IMR-90 (cell line): ENCODE measurements around the gene BDKRB1. TPM values are rescaled to one million over a fixed set of nuclear protein-coding genes. Genes with fewer than 3 reads are reported as not detected.

ENCODE experiments used
- ATAC-seq: fragments of 200-7000 bp; cut with Tn5 transposase; 2 replicates; pipeline ENCODE4 v1.9.1; 2020; ENCODE audit warnings: low read depth, mild to moderate bottlenecking, moderate library complexity
- BruUV-seq: library from RNA; stranded (reverse); fragments of 400-500 nt; replicated peaks from 2 replicates; lab custom pipeline; 2021; lab: Mats Ljungman, UMichigan
- CTCF ChIA-PET: fragments of 300-600 bp; formaldehyde crosslinking; extraction: SDS; loops from one replicate; lab custom pipeline; 2021; ENCODE audit warnings: antibody characterized with exemption; lab: Yijun Ruan, JAX
- POLR2A ChIA-PET: fragments of 300-600 bp; sonication (Branson Sonifier 250); formaldehyde crosslinking; loops from one replicate; lab custom pipeline; 2022; ENCODE audit warnings: antibody characterized with exemption; ENCODE audit not compliant: unreplicated experiment; lab: Charles Lee
- DNase-seq: peaks from one replicate; pipeline ENCODE4 v3.0.0; 2013
- H2AFZ ChIP-seq: replicated peaks from 2 replicates; pipeline ENCODE3; 2013; ENCODE audit warnings: low read length, mild to moderate bottlenecking; ENCODE audit not compliant: poor library complexity
- H2AK5ac ChIP-seq: 2 replicates; pipeline ENCODE4 v1.6.1; 2013; ENCODE audit warnings: low read depth, low read length, inconsistent platforms
- H2AK9ac ChIP-seq: replicated peaks from 2 replicates; pipeline ENCODE3; 2013; ENCODE audit warnings: mild to moderate bottlenecking, low read depth, low read length, moderate library complexity; ENCODE audit not compliant: poor library complexity
- H2BK120ac ChIP-seq: 2 replicates; pipeline ENCODE4 v1.6.1; 2013; ENCODE audit warnings: low read depth, low read length, inconsistent platforms
- H2BK15ac ChIP-seq: 3 replicates; pipeline ENCODE4 v1.6.1; 2013; ENCODE audit warnings: low read depth, low read length, inconsistent platforms
- H2BK20ac ChIP-seq: 2 replicates; pipeline ENCODE4 v1.6.1; 2013; ENCODE audit warnings: low read depth, mild to moderate bottlenecking, inconsistent platforms, low read length, moderate library complexity
- H2BK5ac ChIP-seq: 2 replicates; pipeline ENCODE4 v1.6.1; 2013; ENCODE audit warnings: mild to moderate bottlenecking, low read depth, low read length, inconsistent platforms; ENCODE audit not compliant: poor library complexity, severe bottlenecking
- H3K14ac ChIP-seq: replicated peaks from 2 replicates; pipeline ENCODE4 v1.6.1; 2013; ENCODE audit warnings: low read depth, low read length, inconsistent platforms
- H3K18ac ChIP-seq: 2 replicates; pipeline ENCODE4 v1.6.1; 2013; ENCODE audit warnings: low read depth, low read length, control low read depth
- H3K23ac ChIP-seq: 2 replicates; pipeline ENCODE4 v1.6.1; 2013; ENCODE audit warnings: low read depth, low read length, inconsistent platforms
- H3K27ac ChIP-seq: 2 replicates; pipeline ENCODE4 v1.5.1; 2013; ENCODE audit warnings: mild to moderate bottlenecking, control low read depth, low read length; ENCODE audit not compliant: insufficient read depth
- H3K27me3 ChIP-seq: 2 replicates; pipeline ENCODE4 v1.6.1; 2013; ENCODE audit warnings: low read length; ENCODE audit not compliant: control insufficient read depth, insufficient read depth
- H3K36me3 ChIP-seq: 2 replicates; pipeline ENCODE4 v1.6.1; 2013; ENCODE audit warnings: low read length, mixed read lengths; ENCODE audit not compliant: control insufficient read depth, insufficient read depth
- H3K4ac ChIP-seq: 2 replicates; pipeline ENCODE4 v1.6.1; 2013; ENCODE audit warnings: low read depth, low read length, inconsistent platforms
- H3K4me1 ChIP-seq: 2 replicates; pipeline ENCODE4 v1.6.1; 2013; ENCODE audit warnings: low read length, mixed read lengths; ENCODE audit not compliant: control insufficient read depth, insufficient read depth
- H3K4me2 ChIP-seq: 2 replicates; pipeline ENCODE4 v1.6.1; 2013; ENCODE audit warnings: low read depth, mild to moderate bottlenecking, control low read depth, low read length, moderate library complexity
- H3K4me3 ChIP-seq: 2 replicates; pipeline ENCODE4 v1.5.1; 2013; ENCODE audit warnings: low read depth, mild to moderate bottlenecking, control low read depth, low read length, moderate library complexity; ENCODE audit not compliant: insufficient read depth
- H3K56ac ChIP-seq: 2 replicates; pipeline ENCODE4 v1.6.1; 2013; ENCODE audit warnings: low read length, inconsistent platforms; ENCODE audit not compliant: insufficient read depth; ENCODE audit errors: extremely low read depth
- H3K79me1 ChIP-seq, 2 experiments: 2 replicates each; pipeline ENCODE4 v1.6.1; 2013; ENCODE audit warnings: low read length in 2 of 2, inconsistent platforms in 1 of 2, low read depth in 1 of 2
- H3K9ac ChIP-seq: 2 replicates; pipeline ENCODE4 v1.6.1; 2013; ENCODE audit warnings: low read depth, low read length, control low read depth
- H3K9me1 ChIP-seq: 2 replicates; pipeline ENCODE4 v1.6.1; 2013; ENCODE audit warnings: low read length, inconsistent platforms; ENCODE audit not compliant: insufficient read depth
- H3K9me3 ChIP-seq: 2 replicates; pipeline ENCODE4 v1.6.1; 2013; ENCODE audit warnings: low read length; ENCODE audit not compliant: control insufficient read depth, insufficient read depth
- H4K20me1 ChIP-seq: 2 replicates; pipeline ENCODE4 v1.6.1; 2013; ENCODE audit warnings: low read length, inconsistent platforms; ENCODE audit not compliant: insufficient read depth
- H4K5ac ChIP-seq: 2 replicates; pipeline ENCODE4 v1.6.1; 2013; ENCODE audit warnings: mild to moderate bottlenecking, low read depth, low read length, control low read depth
- H4K8ac ChIP-seq, 2 experiments: 2 replicates each; pipeline ENCODE4 v1.6.1; 2013; ENCODE audit warnings: low read depth in 2 of 2, low read length in 2 of 2, control low read depth in 1 of 2, inconsistent platforms in 1 of 2
- H4K91ac ChIP-seq: 2 replicates; pipeline ENCODE4 v1.6.1; 2013; ENCODE audit warnings: low read depth, low read length, inconsistent platforms; ENCODE audit not compliant: insufficient read depth
- CEBPB ChIP-seq: IDR thresholded peaks from 2 replicates; pipeline ENCODE4 v1.6.1; 2012; ENCODE audit warnings: low read depth, low read length, improper control_type of control experiment
- MAZ ChIP-seq: IDR thresholded peaks from 2 replicates; pipeline ENCODE4 v1.6.1; 2012; ENCODE audit warnings: low read depth, mild to moderate bottlenecking, low read length, improper control_type of control experiment, moderate library complexity, borderline replicate concordance
- POLR2A ChIP-seq: IDR thresholded peaks from 2 replicates; pipeline ENCODE4 v1.6.1; 2012; ENCODE audit warnings: mild to moderate bottlenecking, low read depth, low read length
- WGBS, 2 experiments: methylation state at CpG; one replicate each; pipeline versions ENCODE4 v1.1.5 to v1.1.7; 2013; ENCODE audit warnings: missing lambda C conversion rate in 2 of 2; ENCODE audit not compliant: insufficient read length in 1 of 2; ENCODE audit errors: extremely low coverage in 2 of 2; 5-methylcytosine and 5-hydroxymethylcytosine counted together
- dilution Hi-C: fragments of 300-500 bp; cut with HindIII; formaldehyde crosslinking; loops from one replicate; pipeline ENCODE4 v1.14.3; 2018; ENCODE audit warnings: low sequenced_read_pairs; ENCODE audit not compliant: unreplicated experiment
- in situ Hi-C: fragments of 300-500 bp; cut with MboI; formaldehyde crosslinking; loops from 3 replicates; pipeline ENCODE4 v1.14.3; 2019; ENCODE audit warnings: low sequenced_read_pairs, inconsistent platforms, mixed read lengths
- intact Hi-C: fragments of 100-400 bp; cut with micrococcal nuclease; formaldehyde crosslinking; loops from 2 replicates; pipeline ENCODE4 v1.10.0; 2022
- polyA plus RNA-seq, 3 experiments: library from polyadenylated mRNA; depleted of rRNA; stranded (reverse); fragments of >200 nt; gene quantifications; 2 replicates each; pipeline ENCODE4 v1.2.3, GENCODE V29; 2012; ENCODE audit warnings: low replicate concordance in 1 of 3
- total RNA-seq: library from RNA; depleted of rRNA; stranded (reverse); fragments of >200 nt; gene quantifications from 2 replicates; pipeline ENCODE4 v1.2.3, GENCODE V29; 2012

Gene BDKRB1
- total and polyA plus RNA-seq, 2 of the 4 experiments (the other 2 are of a cell fraction) = 56.5 to 130 TPM

DNA sequence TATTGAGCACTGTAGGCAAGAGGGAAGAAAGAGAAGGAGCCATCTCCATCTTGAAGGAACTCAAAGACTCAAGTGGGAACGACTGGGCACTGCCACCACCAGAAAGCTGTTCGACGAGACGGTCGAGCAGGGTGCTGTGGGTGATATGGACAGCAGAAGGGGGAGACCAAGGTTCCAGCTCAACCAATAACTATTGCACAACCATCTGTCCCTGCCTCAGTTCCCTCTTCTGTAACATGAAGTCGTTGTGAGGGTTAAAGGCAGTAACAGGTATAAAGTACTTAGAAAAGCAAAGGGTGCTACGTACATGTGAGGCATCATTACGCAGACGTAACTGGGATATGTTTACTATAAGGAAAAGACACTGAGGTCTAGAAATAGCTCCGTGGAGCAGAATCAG is 13.9 kb upstream of the BDKRB1 start:
- H3K79me1 ChIP-seq = peaks cover 40 to 75% of the 10 kb centered on the region in 2 experiments; a peak in 3 of 4 replicates
- no peak overlapping the region for H3K18ac ChIP-seq
- no peak overlapping the region for H2BK20ac ChIP-seq
- peaks cover 7% of the 10 kb centered on the region for H4K20me1 ChIP-seq
- no peak overlapping the region for H3K56ac ChIP-seq
- no peaks in the 10 kb centered on the region for H3K9me3 ChIP-seq
- dilution Hi-C loops (no loop called here), intact Hi-C loops (no loop called here), in situ Hi-C loops (no loop called here)
- H2BK15ac ChIP-seq = no peak overlapping the region
- no peak overlapping the region for H4K5ac ChIP-seq
- TF ChIP-seq CEBPB (peak; percentile 74), POLR2A (no peak), MAZ (no peak)
- H3K23ac ChIP-seq = no peak overlapping the region
- H3K27ac ChIP-seq = no peak overlapping the region
- H3K9ac ChIP-seq = no peak overlapping the region
- no peak overlapping the region for H2BK120ac ChIP-seq
- H3K14ac ChIP-seq = no peak overlapping the region
- ChIA-PET CTCF (interaction anchor here (0.6 kb wide), 1 partner anchor 94 kb away, joined by 3 read pairs; no protein-coding TSS in a partner anchor), POLR2A (no interaction called here)
- no TSS peak for BruUV-seq
- peaks cover 12% of the 10 kb centered on the region for H3K9me1 ChIP-seq
- H4K8ac ChIP-seq = no peak overlapping the region
- no peak overlapping the region for H4K91ac ChIP-seq
- no peak overlapping the region for H2AK9ac ChIP-seq
- H2AFZ ChIP-seq = no peak overlapping the region
- H2BK5ac ChIP-seq = no peak overlapping the region
- ATAC-seq (no peak), DNase-seq (no peak)
- no peak overlapping the region for H3K4ac ChIP-seq
- peaks cover 11% of the 10 kb centered on the region for H3K4me1 ChIP-seq
- H3K4me2 ChIP-seq = no peak overlapping the region
- H3K36me3 ChIP-seq = peaks cover 79% of the 10 kb centered on the region
- WGBS, 2 experiments = 93% methylated on average over 3 of the region's 10 CpGs; no CpG with 5 or more reads in 1 of the 2 experiments
- H3K4me3 ChIP-seq = no peak overlapping the region
- no peaks in the 10 kb centered on the region for H3K27me3 ChIP-seq
- H2AK5ac ChIP-seq = no peak overlapping the region; the same call in 1 of the 2 replicates
